A549 (cell line): ENCODE data around the gene ZFX. TPM values are rescaled to one million over a fixed set of nuclear protein-coding genes. Genes with fewer than 3 reads are reported as not detected.

ENCODE experiments used
- ATAC-seq, 2 experiments: fragments of 200-7000 bp in 1 of 2; fragments of >200 bp in 1 of 2; cut with Nextera tagmentation in 1 of 2; cut with Tn5 transposase in 1 of 2; 3 replicates each; pipeline versions ENCODE4 v1.8.0 to v1.9.1; 2018 to 2020; ENCODE audit warnings: mild to moderate bottlenecking in 1 of 2, moderate library complexity in 1 of 2
- CTCF ChIA-PET: fragments of 300-600 bp; sonication (Branson Sonifier 250); formaldehyde crosslinking; extraction: SDS; loops from one replicate; lab custom pipeline; 2021; ENCODE audit warnings: antibody characterized with exemption, inconsistent platforms; lab: Yijun Ruan, JAX
- POLR2A ChIA-PET: fragments of 350-600 bp; formaldehyde crosslinking; extraction: SDS; loops from one replicate; lab custom pipeline; 2021; ENCODE audit warnings: antibody characterized with exemption, inconsistent platforms; lab: Yijun Ruan, JAX
- DNase-seq, 2 experiments: peaks; one replicate each; pipeline versions ENCODE4 v3.0.0 to v3.0.0-alpha.2; 2011 to 2016; ENCODE audit warnings: low read depth in 1 of 2, low spot score in 1 of 2
- FAIRE-seq: peaks from 2 replicates; lab custom pipeline; 2011; peaks lifted over from hg19 to GRCh38; lab: Jason Lieb, UNC
- H3K27ac ChIP-seq, 2 experiments: fragments of >200 bp; sonication (Bioruptor Twin); formaldehyde crosslinking; 3 replicates each; pipeline ENCODE4 v1.5.1; 2016 to 2017
- H3K4me1 ChIP-seq: fragments of >200 bp; sonication (Bioruptor Twin); formaldehyde crosslinking; 3 replicates; pipeline ENCODE4 v1.6.1; 2016
- H3K4me2 ChIP-seq: fragments of >200 bp; sonication (Bioruptor Twin); formaldehyde crosslinking; 3 replicates; pipeline ENCODE4 v1.6.1; 2016
- H3K4me3 ChIP-seq: fragments of >200 bp; sonication (Bioruptor Twin); formaldehyde crosslinking; 3 replicates; pipeline ENCODE4 v1.5.1; 2016
- H3K9me3 ChIP-seq: fragments of >200 bp; sonication (Bioruptor Twin); formaldehyde crosslinking; 3 replicates; pipeline ENCODE4 v1.6.1; 2016
- BCL3 ChIP-seq: fragments of >200 bp; sonication (Bioruptor Twin); formaldehyde crosslinking; IDR thresholded peaks from 3 replicates; pipeline ENCODE4 v1.6.1; 2016
- BHLHE40 ChIP-seq: IDR thresholded peaks from 2 replicates; pipeline ENCODE4 v1.6.1; 2012; ENCODE audit warnings: low read depth, low read length, inconsistent platforms
- CBX2 ChIP-seq: fragments of 200-600 bp; sonication (generic); IDR thresholded peaks from 2 replicates; pipeline ENCODE4 v1.6.1; 2016; ENCODE audit warnings: low read depth, mild to moderate bottlenecking, borderline replicate concordance
- CHD2 ChIP-seq: fragments of 150-350 bp; IDR thresholded peaks from 2 replicates; pipeline ENCODE4 v1.6.1; 2014; ENCODE audit warnings: low read length; ENCODE audit not compliant: partially characterized antibody
- EHMT2 ChIP-seq: fragments of 200-600 bp; sonication (generic); IDR thresholded peaks from 2 replicates; pipeline ENCODE4 v1.6.1; 2016; ENCODE audit warnings: antibody characterized with exemption, low read depth, mild to moderate bottlenecking, moderate library complexity
- GATA3 ChIP-seq: IDR thresholded peaks from 2 replicates; pipeline ENCODE4 v1.6.1; 2012; ENCODE audit warnings: borderline replicate concordance
- HEYL ChIP-seq: fragments of 250-450 bp; sonication (Bioruptor Pico); IDR thresholded peaks from 2 replicates; pipeline ENCODE4 v1.8.0; 2021; ENCODE audit warnings: mild to moderate bottlenecking, moderate library complexity
- HOXB13 ChIP-seq: fragments of 250-450 bp; sonication (Bioruptor Pico); IDR thresholded peaks from 2 replicates; pipeline ENCODE4 v1.5.0; 2020; ENCODE audit warnings: low read depth, mild to moderate bottlenecking, moderate library complexity
- JUN ChIP-seq, 2 experiments: fragments of >200 bp; sonication (Bioruptor Twin); formaldehyde crosslinking; IDR thresholded peaks; 2 replicates in 1 of 2; 3 replicates in 1 of 2; pipeline ENCODE4 v1.6.1; 2016 to 2017
- MAFK ChIP-seq: fragments of 450-650 bp; IDR thresholded peaks from 2 replicates; pipeline ENCODE4 v1.6.1; 2014; ENCODE audit not compliant: partially characterized antibody
- MAX ChIP-seq: IDR thresholded peaks from 2 replicates; pipeline ENCODE4 v1.6.1; 2012
- MAZ ChIP-seq: fragments of 150-350 bp; IDR thresholded peaks from 2 replicates; pipeline ENCODE4 v1.6.1; 2014; ENCODE audit warnings: antibody characterized with exemption, low read depth, low read length, borderline replicate concordance
- PBX3 ChIP-seq: IDR thresholded peaks from 2 replicates; pipeline ENCODE4 v1.6.1; 2012
- POLR2A ChIP-seq: IDR thresholded peaks from 2 replicates; pipeline ENCODE4 v1.6.1; 2012; ENCODE audit warnings: mild to moderate bottlenecking, low read length
- POLR2AphosphoS2 ChIP-seq: conservative IDR thresholded peaks from 2 replicates; pipeline ENCODE4 v1.6.1; 2012; ENCODE audit warnings: low read length, improper control_type of control experiment, inconsistent platforms
- RFX5 ChIP-seq: fragments of 450-650 bp; IDR thresholded peaks from 2 replicates; pipeline ENCODE4 v1.7.1; 2014; ENCODE audit warnings: antibody characterized with exemption, mild to moderate bottlenecking, moderate library complexity
- RNF2 ChIP-seq: fragments of 200-600 bp; sonication (generic); IDR thresholded peaks from 2 replicates; pipeline ENCODE4 v1.6.1; 2016; ENCODE audit warnings: low read depth, mild to moderate bottlenecking, antibody characterized with exemption, moderate library complexity, borderline replicate concordance
- USF2 ChIP-seq: fragments of 450-650 bp; IDR thresholded peaks from 2 replicates; pipeline ENCODE4 v1.6.1; 2014; ENCODE audit warnings: antibody characterized with exemption
- ZFP36 ChIP-seq: fragments of 450-650 bp; IDR thresholded peaks from 2 replicates; pipeline ENCODE4 v1.6.1; 2014; ENCODE audit warnings: borderline replicate concordance; ENCODE audit not compliant: partially characterized antibody
- WGBS: methylation state at CpG from one replicate; pipeline ENCODE4 v1.1.6; 2017; ENCODE audit errors: missing lambda C conversion rate; 5-methylcytosine and 5-hydroxymethylcytosine counted together
- polyA plus RNA-seq, 4 experiments: library from polyadenylated mRNA; depleted of rRNA in 3 of 4; stranded (reverse); fragments of >200 nt; fragmentation: RNase III in 1 of 4; extraction: RNeasy Plus Mini Kit Qiagen cat#74134 plus additional on column Dnase treatment in 1 of 4; gene quantifications; 2 replicates in 3 of 4; 3 replicates in 1 of 4; pipeline ENCODE4 v1.2.3, GENCODE V29; 2011 to 2017
- TF ChIP-seq, protein P1 (sequence below): fragments of 150-350 bp; IDR thresholded peaks from 2 replicates; pipeline ENCODE4 v1.6.1; 2014; ENCODE audit warnings: low read depth, mild to moderate bottlenecking, low read length
- TF ChIP-seq, protein P2 (sequence below): fragments of 250-450 bp; sonication (Bioruptor Pico); IDR thresholded peaks from 2 replicates; pipeline ENCODE4 v1.5.0; 2020; ENCODE audit warnings: low read depth, mild to moderate bottlenecking, moderate library complexity

The ZFX gene
- polyA plus RNA-seq, 2 of the 4 experiments (the other 2 are of a cell fraction): 18.1 to 30.1 TPM

GRCh38 chrX:24196509-24196908, 47.0 kb downstream of the ZFX start:
- Histone ChIP-seq H3K27ac (no peak overlapping the region), H3K4me1 (peaks cover 29% of the 10 kb centered on the region; the same call in 2 of the 3 replicates), H3K4me2 (no peak overlapping the region), H3K9me3 (no peaks in the 10 kb centered on the region), H3K4me3 (no peak overlapping the region)
- WGBS: 100% methylated on average over 1 of the region's 1 CpG
- FAIRE-seq (no peak), DNase-seq (no peak), ATAC-seq (no peak)
- ChIA-PET POLR2A (no interaction called here), CTCF (interaction anchor here (0.6 to 1.4 kb wide), 2 partner anchors 9 to 34 kb away, joined by 3 to 4 read pairs; no protein-coding TSS in a partner anchor)
- no peak for TF ChIP-seq ZFP36
- no peak for TF ChIP-seq RNF2
- TF ChIP-seq CHD2: no peak
- TF ChIP-seq JUN (IDR thresholded peaks at IDR 0.05): no peak
- TF ChIP-seq, protein P1, sequence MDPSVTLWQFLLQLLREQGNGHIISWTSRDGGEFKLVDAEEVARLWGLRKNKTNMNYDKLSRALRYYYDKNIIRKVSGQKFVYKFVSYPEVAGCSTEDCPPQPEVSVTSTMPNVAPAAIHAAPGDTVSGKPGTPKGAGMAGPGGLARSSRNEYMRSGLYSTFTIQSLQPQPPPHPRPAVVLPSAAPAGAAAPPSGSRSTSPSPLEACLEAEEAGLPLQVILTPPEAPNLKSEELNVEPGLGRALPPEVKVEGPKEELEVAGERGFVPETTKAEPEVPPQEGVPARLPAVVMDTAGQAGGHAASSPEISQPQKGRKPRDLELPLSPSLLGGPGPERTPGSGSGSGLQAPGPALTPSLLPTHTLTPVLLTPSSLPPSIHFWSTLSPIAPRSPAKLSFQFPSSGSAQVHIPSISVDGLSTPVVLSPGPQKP: no peak
- no peak for TF ChIP-seq BHLHE40
- TF ChIP-seq HEYL (CRISPR knock-in tag): no peak

DNA sequence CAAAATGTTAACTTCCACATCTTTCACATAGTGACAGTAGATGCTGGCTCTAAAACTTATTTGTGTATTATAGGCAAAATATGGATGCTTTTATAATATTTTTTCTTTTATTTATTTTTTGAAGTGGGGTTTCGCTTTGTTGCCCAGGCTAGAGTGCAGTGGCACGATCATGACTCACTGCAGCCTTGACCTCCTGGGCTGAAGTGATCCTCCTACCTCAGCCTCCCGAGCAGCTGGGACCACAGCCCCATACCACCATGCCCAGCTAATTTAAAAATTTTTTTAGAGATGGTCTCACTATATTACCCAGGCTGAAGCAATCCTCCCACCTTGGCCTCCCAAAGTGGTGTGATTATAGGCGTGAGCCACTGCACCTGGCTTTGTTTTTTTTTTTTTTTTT, 48.6 kb downstream of the ZFX start:
- TF ChIP-seq, protein P2, sequence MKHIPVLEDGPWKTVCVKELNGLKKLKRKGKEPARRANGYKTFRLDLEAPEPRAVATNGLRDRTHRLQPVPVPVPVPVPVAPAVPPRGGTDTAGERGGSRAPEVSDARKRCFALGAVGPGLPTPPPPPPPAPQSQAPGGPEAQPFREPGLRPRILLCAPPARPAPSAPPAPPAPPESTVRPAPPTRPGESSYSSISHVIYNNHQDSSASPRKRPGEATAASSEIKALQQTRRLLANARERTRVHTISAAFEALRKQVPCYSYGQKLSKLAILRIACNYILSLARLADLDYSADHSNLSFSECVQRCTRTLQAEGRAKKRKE (CRISPR knock-in tag): no peak
- TF ChIP-seq RFX5 (no peak), GATA3 (no peak), USF2 (no peak), HOXB13 (CRISPR knock-in tag) (no peak), MAFK (no peak), BCL3 (no peak), PBX3 (no peak), EHMT2 (no peak), POLR2AphosphoS2 (no peak), MAZ (no peak), MAX (no peak), CBX2 (no peak), POLR2A (no peak), CHD2 (no peak)
- FAIRE-seq: no peak

More for the DNA sequence above, 48.6 kb downstream of the ZFX start:
- ATAC-seq (no peak), DNase-seq (no peak)
- H3K4me3 ChIP-seq: no peak overlapping the region
- H3K4me2 ChIP-seq: no peak overlapping the region
- H3K4me1 ChIP-seq: peaks cover 37% of the 10 kb centered on the region
- CTCF ChIA-PET: no interaction called here
- no peak overlapping the region for H3K27ac ChIP-seq
- no peaks in the 10 kb centered on the region for H3K9me3 ChIP-seq
- WGBS: 94% methylated on average over 4 of the region's 4 CpGs
- POLR2A ChIA-PET: no interaction called here
